Mammary epithelial cell (primary cell): ENCODE results near the gene LRRC52.

Source experiments
- CTCF ChIP-seq, 2 donors: IDR thresholded peaks in 1 of 2; conservative IDR thresholded peaks in 1 of 2; 2 replicates each; pipeline ENCODE4 v1.5.1; 2011 to 2012; ENCODE audit warnings: inconsistent platforms in 2 of 2, low read length in 2 of 2, mild to moderate bottlenecking in 2 of 2, control low read depth in 1 of 2, low read depth in 1 of 2; ENCODE audit not compliant: insufficient read depth in 1 of 2; ENCODE audit errors: extremely low read depth in 1 of 2
- EZH2 ChIP-seq: IDR thresholded peaks from 2 replicates; pipeline ENCODE4 v1.6.1; 2012; ENCODE audit warnings: low read length, inconsistent platforms, borderline replicate concordance

- TF ChIP-seq CTCF (conservative IDR thresholded peaks at IDR 0.05 in 1 of 2, IDR thresholded peaks at IDR 0.05 in 1 of 2; ENCODE audit: extremely low read depth in 1 of 2, insufficient read depth in 1 of 2, low read depth in 1 of 2, low read length in 2 of 2) (no peak), EZH2 (no peak)
Observed at GRCh38 chr1:165494949-165495857, 48.6 kb upstream of the LRRC52 start.
